NCI-H510A treated with DMSO at 0.1 percent for 48 hours (cell line): Measurements from ENCODE around the gene COL20A1.
"Not testable (repeated sequence)": the region's sequence is repeated elsewhere in the genome, so short reads cannot be mapped to it uniquely, and the experiment has no call there.

Source experiments
- DNase-seq: peaks from one replicate; lab custom pipeline; 2025; lab: John Stamatoyannopoulos, UW

COL20A1 gene

GRCh38 chr20:63377256-63377941 lies 84.4 kb downstream of the COL20A1 start:
- DNase-seq: no peak

DNA sequence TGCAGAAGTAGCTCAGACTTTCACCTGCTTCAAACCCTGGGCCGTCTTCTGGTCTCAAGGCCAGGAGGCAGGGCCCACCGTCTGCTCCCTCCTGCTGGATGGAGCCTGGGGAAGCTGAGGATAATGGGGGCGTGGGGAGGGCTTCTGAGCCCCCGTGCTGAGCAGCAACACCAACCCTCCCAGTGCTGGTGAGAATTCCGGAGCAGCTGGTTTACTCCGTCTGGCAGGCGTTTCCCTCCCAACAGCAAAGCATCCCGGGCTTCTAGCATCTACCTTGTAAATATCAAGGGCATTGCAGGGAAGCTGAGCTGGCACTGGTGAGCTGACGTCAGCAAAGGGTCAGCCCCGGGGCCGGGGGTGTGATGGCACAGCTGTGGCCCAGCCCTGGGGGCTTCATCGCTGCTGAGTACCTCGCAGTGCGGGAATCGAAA lies 85.0 kb downstream of the COL20A1 start:
- no peak for DNase-seq

GRCh38 chr20:63378626-63379025 lies 85.6 kb downstream of the COL20A1 start:
- DNase-seq: no peak

DNA sequence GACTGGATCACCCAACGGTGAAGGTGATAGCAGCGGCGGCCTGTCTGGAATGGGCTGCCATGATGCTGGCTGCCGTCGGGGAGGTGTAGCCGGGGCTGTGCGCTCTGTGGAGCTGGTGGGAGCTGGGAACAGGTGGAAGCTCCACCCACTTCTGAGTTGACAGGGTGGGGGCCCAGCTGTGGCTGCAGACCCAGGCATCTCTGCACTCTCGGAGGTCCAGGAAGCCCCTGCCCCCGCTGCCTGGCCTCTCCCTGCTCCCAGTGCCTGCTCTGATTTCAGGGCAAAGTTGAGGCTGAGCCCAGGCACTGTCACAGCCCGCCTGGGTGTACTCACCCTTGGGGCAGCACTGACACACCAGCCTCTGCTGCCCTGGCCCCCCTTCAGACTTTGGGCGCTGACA lies 86.3 kb downstream of the COL20A1 start:
- no peak for DNase-seq

- not testable (repeated sequence) for DNase-seq
Observed at GRCh38 chr20:63379872-63380271, 86.9 kb downstream of the COL20A1 start.

- DNase-seq: no peak
Observed at GRCh38 chr20:63380346-63380870, 87.4 kb downstream of the COL20A1 start.

DNA sequence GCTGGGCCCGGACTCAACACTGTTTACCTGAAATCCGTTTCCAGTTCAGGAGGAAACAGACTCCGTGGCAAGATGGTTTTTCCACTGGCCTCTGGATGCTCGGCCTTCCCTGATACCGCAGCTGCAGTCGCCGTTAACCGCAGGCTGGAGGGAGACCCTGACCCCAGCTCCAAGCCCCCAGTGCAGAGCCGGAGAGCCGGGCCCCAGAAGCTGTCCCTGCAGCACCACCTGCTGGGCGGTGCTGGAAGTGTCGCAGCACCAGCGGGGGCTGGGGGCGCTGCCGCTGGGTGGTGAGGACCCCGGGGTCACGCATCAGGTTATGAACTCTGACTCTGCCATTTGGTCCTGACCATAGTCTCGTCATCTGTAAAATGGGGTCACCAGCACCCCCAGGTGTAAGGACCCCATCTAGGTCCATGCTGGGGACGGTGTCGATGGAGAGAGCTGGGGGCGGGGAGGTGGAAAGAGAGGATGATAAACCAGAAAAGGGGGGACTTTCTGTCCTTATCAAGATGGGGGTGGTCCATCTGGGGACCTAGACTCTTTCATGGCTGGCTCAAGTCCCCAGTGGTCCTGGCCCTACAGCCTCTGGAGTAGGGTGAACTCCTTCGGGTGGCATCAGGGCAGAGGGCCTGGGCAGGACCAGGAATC lies 88.9 kb downstream of the COL20A1 start:
- no peak for DNase-seq

- no peak for DNase-seq
Observed at GRCh38 chr20:63382551-63383300, 89.7 kb downstream of the COL20A1 start.

DNA sequence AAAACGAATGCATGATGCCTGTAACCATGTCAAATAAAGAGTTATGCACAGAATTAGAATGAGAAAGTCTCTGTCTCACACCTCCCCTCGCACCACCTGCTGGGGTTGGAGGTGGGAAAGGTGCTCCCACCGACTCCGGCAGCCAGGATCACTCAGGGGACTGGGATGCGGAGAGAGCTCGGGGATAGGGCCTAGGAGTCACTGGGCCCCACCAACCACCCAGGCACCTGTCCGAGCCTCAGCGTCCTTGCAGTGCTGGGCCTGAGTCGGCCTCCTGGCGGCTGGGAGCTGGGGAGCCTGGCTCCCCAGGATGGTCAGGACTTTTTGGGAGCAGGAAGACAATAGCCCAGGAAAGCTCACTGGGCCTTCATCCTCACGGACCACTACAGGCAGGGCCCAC lies 90.6 kb downstream of the COL20A1 start:
- no peak for DNase-seq

DNA sequence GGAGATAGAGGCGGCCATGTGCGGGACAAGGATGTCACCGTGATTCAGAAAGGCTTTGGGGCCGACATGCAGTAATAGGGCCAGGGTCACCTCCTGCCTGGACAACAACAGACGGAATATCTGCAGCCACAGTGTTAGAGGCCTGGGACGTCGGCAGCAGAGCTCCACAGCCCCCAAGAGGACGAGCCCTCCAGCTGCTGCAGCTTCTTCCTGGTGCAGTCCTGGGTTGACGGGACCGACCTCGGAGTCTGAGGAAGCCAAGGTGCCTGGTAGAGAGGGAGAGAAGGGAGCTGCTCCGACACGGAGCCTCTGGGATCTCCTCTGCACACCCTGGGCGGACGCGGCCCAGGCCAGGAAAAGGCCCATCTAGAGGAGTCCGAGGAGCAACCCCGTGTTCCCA lies 91.3 kb downstream of the COL20A1 start:
- DNase-seq: no peak
